Fibroblast of skin of right biceps (primary cell): Measurements from ENCODE around the gene CLCN1.
A peak's percentile ranks its signal among the peaks of the same experiment; 100 is the strongest.
"Not testable (repeated sequence)": the region's sequence is repeated elsewhere in the genome, so short reads cannot be mapped to it uniquely, and the experiment has no call there.

ENCODE experiments used
- DNase-seq: peaks from one replicate; pipeline ENCODE4 v3.0.0-alpha.2; 2013

The CLCN1 gene

DNA sequence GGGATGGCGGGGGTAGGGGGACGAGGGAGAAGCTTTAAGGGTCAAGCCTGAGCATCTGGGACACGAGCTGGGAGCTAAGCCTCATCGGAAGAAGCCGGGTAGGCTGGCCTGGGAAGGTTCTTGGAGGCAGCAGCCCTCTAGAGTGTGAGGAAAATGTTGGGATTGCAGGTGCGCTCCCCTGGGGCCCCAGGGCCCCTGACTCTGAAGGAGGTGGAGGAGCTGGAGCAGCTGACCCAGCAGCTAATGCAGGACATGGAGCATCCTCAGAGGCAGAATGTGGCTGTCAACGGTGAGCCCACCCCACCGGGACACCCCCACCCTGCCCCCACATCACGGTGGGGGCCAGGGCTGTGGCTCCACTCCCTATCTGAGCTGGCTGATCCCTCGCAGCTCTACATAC lies 72.1 kb downstream of the CLCN1 start:
- no peak for DNase-seq

GRCh38 chr7:143388491-143389101 lies 72.7 kb downstream of the CLCN1 start:
- DNase-seq: no peak

- DNase-seq: no peak
These were observed 73.6 kb downstream of the CLCN1 start for GRCh38 chr7:143389316-143390103.

GRCh38 chr7:143390104-143390772 lies 74.3 kb downstream of the CLCN1 start:
- DNase-seq: no peak

DNA sequence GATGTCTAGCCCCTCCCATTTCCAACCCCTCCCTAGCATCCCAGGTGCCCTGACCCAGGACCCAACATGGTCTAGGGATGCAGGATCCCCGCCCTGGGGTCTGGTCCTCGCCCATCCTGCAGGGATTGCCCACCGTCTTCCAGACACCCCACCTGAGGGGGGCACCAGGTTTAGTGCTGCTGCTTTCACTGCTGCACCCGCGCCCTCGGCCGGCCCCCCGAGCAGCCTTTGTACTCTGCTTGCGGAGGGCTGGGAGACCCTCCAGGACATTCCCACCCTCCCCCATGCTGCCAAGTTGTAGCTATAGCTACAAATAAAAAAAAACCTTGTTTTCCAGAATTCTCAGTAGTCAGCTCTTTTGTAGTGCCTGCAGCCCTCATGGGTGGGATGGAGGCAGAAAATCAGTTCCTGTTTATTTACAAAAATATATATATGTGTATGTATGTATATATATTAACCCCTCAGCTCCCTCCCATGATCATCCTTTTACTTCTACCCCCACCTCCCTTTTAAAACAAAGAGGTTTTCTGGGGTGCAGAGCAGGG lies 74.9 kb downstream of the CLCN1 start:
- no peak for DNase-seq

DNA sequence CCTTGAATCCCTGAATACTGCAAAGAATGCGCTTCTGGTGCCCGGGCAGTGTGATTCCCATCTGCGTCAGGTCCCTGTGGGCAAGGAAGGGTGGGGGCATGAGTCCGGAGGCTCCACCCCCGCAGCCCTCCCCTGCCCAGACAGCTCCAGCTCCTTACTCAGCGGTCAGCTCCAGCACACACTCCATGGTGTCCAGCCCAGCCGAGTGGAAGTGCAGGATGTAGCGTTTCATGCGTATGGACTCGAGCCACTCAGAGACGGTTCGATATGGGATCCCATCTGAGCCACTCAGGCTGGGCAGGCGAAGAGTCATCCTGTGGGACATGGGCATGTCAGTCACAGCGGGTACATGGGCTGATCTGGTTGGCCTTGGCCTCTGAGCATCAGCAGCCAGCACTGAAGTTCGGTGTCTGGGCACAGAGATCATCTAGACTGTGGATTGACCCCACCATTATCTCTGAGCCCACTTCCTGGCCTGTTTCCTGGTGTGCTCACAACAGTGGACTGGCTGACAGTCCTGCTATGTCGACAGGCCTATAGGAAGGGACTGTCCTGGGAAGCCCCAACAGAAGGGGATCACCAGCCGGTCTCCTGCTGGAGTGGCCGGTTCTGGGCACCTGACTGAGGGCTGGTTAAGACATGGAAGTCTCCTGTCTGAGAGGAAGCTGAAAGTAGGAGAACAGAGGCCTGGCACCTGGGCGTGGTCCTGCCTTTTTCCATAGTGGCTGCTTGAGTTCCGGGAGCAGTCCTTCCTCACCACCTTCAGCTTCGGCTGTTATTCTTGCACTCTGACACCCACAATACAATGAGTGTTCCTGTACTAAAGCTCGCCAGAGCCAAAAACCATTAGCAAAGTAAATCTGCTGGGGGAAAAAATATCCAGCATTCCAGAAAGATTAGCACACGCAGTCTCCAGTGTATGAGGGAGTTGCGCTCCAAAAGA lies 75.8 kb downstream of the CLCN1 start:
- DNase-seq: peak; percentile 87

DNA sequence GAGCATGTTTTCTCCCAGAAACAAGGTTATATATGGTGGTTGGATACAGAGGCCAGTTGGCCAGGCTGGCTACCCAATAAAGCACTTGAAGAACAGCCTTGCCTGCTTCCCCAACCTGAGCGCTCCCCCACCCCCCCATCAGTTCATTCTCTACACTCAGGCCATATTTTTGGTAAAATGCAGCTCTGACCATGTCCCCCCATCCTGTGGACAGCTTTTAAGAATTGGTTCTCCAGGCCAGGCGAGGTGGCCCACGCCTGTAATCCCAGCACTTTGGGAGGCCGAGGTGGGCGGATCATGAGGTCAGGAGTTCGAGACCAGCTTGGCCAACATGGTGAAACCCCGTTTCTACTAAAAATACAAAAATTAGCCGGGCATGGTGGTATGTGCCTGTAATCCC lies 76.5 kb downstream of the CLCN1 start:
- DNase-seq: not testable (repeated sequence)

GRCh38 chr7:143392875-143393266 lies 77.0 kb downstream of the CLCN1 start:
- no peak for DNase-seq

DNA sequence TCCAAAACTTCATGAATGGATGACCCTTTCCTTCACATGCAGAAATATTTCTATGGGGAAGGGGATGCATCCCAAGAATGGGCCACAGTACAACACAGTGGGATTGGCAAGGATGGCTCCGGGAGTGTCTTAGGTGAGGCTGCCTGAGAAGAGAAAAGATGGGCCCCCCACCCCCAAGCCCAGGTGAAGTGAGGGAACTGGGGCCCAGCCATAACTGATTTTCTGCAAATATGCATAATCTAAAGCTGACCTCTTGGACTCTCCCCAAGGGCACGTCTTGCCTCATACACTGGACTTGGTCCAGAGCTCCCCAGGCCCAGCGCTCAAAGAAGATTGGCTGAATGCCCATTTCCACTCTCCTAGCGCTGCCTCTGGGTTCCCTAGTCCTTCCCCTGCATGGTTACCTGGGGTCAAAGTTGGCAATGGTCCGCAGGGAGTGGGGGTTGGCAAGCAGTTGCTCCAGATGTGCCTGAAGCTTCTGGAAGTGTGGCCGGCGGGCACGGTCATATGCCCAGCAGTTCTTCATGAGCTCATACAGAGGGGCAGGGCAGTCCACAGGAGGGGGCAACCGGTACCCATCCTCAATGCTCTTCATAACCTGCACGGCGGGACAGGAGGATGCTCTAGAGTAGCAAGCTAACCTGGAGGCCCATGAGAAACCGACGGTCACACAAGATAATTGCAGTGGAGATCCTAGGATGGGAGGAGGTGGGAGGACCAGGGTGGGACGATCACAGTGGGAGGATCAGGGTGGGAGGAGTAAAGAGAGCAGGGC lies 77.5 kb downstream of the CLCN1 start:
- DNase-seq: no peak

DNA sequence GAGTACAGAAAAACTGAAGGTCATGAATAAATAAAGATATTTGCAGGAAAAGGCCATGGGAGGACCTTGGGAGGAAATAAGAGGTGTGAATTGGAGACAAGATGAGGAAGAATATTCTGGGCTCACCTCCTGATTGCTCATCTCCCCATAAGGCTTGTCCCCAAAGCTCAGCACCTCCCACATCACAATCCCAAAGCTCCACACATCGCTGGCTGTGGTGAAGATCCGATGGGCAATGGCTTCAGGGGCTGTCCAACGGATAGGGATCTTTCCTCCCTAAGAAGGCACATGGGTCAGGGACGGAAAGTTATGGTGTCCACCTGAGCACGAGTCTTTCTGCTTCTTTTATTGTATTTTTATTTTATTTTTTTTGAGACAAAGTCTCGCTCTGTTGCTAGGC lies 78.2 kb downstream of the CLCN1 start:
- DNase-seq: no peak

- DNase-seq: no peak
These were observed 78.9 kb downstream of the CLCN1 start for GRCh38 chr7:143394777-143395176.

GRCh38 chr7:143395187-143396149 lies 79.6 kb downstream of the CLCN1 start:
- no peak for DNase-seq

GRCh38 chr7:143396182-143396581 lies 80.3 kb downstream of the CLCN1 start:
- no peak for DNase-seq

DNA sequence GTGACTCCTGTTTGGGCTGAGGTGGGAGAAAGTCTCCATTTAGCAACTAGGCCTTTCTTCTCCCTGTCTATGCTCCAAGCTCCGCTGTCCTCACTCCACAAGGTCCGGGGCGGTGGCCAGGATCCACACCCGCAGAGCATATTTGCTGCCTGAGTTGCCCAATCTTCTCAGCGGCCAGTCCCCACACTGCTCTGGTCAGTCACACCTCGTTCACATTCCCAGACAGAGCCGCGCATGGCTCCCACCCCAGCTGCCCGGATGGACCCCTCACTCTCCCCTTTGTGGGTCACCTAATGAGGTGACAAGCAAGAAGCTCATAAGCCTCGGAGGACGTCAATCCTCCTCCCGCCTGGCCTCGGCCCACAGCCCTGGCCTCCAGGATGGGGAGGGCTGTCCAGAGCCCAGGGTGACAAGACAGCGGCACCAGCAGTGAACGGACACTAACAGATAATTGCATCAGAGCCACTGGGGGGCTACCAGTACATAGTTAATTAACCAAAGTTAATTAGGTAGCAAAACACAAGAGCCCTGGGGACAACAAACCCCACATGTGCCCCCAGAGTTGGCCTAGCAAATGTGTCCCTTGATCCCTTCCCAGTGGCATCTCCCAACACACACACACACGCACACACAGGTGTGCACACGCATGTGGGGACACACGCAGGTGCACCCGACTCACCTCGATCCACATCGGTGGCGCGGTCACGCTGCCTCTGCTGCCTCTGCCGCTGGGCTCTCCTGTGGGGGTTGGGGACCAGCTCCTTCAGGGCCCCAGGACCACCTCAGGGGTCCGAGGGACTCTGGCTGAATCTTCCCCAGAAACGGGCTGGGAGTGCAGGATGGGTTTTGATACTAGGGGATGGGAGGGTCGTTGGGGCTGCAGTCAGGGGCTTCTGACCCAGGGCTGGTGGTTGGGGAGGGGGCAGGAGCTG lies 81.0 kb downstream of the CLCN1 start:
- no peak for DNase-seq

- no peak for DNase-seq
These were observed 82.0 kb downstream of the CLCN1 start for GRCh38 chr7:143397710-143398530.

DNA sequence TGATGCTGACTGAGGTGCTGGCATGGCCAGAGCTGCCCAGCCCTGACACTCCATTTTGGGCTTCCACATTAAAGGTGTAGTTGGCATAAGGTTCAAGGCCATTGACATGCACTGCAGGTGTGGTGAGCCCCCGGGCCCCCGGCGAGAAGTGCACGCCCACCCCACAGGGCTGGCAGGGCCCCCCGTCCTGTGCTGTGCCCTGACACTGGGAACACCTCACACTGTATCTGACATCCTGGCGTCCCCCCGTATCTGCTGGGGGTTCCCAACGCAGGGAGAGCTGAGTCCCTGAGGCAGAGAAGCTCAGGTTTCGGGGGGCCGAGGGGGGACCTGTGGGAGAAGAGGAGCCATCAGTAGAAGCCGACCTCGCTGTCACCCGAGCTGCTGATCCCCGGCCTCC lies 82.7 kb downstream of the CLCN1 start:
- no peak for DNase-seq

DNA sequence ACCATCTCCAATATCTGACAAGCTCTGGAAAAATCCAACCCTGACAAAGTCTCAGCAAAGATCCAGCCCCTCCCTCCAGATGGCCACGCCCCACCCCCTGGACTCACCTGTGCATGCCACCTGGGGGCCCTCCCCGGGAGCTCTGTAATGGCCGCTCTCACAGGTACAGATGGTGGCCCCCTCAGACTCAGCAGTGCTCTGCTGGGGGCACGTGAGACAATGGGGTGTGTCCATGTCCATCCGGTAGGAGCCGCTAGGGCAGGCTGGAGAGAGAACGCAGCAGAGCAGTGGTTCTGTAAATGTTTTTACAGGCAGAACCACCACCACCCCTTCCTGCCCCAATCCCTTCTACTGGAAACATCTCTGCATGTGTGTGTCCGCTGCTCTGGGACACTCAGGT lies 83.2 kb downstream of the CLCN1 start:
- no peak for DNase-seq

DNA sequence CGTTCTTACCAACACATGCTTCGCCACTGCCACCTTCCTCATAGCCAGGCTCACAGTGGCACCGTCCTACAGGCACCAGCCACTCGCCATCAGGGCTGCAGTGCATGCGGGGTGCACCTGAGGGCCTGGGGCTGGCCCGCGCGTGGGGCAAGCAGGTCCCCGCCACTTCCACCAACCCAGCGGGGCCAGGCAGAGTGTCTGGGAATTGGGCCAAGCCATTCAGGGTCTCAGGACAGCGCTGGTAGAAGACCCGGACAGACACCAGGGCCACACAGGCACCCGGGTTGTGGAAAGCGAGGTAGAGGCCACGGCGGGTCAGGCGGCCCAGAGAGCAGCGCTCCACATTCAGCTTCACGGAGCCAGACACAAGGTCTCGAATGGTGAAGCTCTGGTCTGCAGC lies 83.7 kb downstream of the CLCN1 start:
- DNase-seq: no peak

DNA sequence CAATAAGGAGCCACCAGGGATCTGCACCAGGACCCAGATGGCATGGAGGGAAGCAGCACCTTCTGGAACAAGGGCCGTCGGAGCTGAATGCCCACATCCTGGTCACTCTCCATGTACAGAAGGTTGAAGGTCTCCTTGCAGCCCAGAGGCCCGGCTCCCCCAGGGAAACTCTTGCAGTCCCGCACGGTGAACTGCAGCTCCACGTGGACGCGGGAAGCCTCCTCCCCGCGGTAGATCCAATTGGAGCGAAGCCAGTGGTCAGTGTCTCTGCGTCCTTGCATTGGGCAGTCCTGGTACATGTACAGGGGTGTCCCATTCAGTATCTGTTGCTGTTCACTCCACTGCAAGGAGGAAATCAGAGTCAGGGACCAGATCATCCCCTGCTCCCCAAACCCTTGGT lies 85.4 kb downstream of the CLCN1 start:
- no peak for DNase-seq
